ENCODE data around the gene ING4.

The ING4 gene

GRCh38 chr12:6607751-6608591 is 54.9 kb downstream of the ING4 start:
- peak; percentile 40 for DNase-seq (ENCODE audit: low read depth, low spot score)

GRCh38 chr12:6606331-6607131 is 56.4 kb downstream of the ING4 start:
- peak; percentile 24 for DNase-seq (ENCODE audit: low read depth, low spot score)

GRCh38 chr12:6605421-6606330 is 57.2 kb downstream of the ING4 start:
- peak; percentile 52 for DNase-seq (ENCODE audit: low read depth, low spot score)

GRCh38 chr12:6604259-6605029 is 58.5 kb downstream of the ING4 start:
- no peak for DNase-seq (ENCODE audit: low read depth, low spot score)

- peak; percentile 28 for DNase-seq (ENCODE audit: low read depth, low spot score)
Observed at GRCh38 chr12:6603095-6603567, 59.8 kb downstream of the ING4 start.

- DNase-seq (ENCODE audit: low read depth, low spot score) = no peak
Observed at GRCh38 chr12:6602526-6602925, 60.4 kb downstream of the ING4 start.
